COR-L47 (cell line): ENCODE results near the gene PARD3B.

Experiments
- DNase-seq: peaks from one replicate; lab custom pipeline; 2025; lab: John Stamatoyannopoulos, UW

The PARD3B gene

DNA sequence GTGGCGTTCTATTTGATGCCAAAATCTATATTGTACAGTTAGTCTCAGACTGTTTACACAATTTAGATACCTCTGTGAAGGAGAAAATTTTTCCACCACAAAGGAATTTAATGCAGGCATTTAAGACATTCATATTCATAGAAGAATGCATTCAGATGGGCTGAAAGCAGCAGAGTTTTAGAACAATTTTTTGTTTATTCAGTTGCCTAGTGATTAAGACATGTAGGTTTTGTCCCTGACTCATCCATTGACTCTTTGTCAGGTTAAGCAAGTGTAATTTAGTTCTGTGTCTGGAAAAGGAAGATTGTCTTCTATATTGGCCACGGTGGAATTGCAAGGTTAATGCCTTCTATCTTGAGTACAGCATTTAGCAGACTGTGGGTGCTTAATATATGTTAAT, 515.0 kb downstream of the PARD3B start:
- DNase-seq: no peak

DNA sequence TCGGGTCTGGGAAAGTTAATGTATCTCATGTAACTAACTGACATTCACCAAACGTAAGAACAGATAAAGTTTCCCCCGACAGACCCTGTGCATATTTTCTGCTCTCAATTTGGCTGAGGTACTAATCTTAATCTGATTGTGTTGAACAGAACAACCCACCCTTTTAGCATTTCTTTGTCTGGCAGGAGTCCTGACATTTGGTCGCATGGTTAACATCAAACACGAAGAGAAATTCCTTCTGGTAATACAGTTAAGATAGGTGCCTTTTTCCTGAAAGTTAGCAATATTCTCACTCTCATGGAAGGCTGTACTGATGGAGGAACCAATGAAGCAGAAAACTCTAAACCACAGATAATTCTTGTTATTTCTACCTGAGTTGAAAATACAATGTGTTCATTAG, 520.8 kb downstream of the PARD3B start:
- no peak for DNase-seq

DNA sequence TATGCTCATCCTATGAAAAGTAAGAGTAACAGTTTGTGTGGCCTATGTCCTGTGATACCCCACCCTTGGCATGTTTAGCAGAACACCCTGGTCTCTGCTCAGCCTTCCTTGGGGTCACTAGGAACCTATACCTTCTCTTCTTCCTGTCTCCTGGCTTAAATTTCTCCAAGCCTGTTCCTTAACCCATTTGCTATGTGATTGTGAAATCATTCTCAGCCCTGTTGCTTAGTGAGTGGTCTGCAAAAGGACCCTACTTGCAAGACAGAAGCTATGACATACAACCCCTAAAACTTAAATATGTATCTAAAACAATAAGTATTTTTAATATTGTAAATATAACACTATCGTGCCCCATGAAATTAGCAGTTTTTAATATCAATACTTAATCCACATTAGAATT, 524.7 kb downstream of the PARD3B start:
- DNase-seq: no peak

- DNase-seq: no peak
Observed at GRCh38 chr2:205070889-205071288, 525.6 kb downstream of the PARD3B start.

GRCh38 chr2:205073433-205074020, 528.3 kb downstream of the PARD3B start:
- DNase-seq: no peak

- DNase-seq: no peak
Observed at GRCh38 chr2:205076405-205076804, 531.1 kb downstream of the PARD3B start.

- DNase-seq: no peak
Observed at GRCh38 chr2:205077159-205077558, 531.9 kb downstream of the PARD3B start.

DNA sequence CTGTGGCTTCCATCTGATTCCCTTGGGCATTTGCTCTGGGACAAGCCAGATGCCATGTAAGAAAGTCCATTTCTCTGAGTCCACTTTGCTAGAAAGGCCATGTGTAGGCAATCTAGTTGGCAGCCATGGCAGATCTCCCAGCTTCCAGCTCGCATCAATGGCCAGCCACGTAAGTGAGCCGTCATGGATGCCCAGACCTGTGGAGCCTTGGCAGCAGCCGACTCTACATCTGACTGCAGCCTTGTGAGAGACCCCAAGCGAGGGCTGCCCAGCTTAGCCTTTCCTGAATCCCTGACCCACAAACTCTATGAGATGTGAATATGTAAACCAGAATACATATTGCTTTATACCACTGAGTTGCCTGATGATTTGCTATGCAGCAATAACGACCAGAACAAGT, 533.5 kb downstream of the PARD3B start:
- DNase-seq: no peak

- no peak for DNase-seq
Observed at GRCh38 chr2:205079173-205079572, 533.9 kb downstream of the PARD3B start.

- DNase-seq: no peak
Observed at GRCh38 chr2:205086662-205087061, 541.4 kb downstream of the PARD3B start.

DNA sequence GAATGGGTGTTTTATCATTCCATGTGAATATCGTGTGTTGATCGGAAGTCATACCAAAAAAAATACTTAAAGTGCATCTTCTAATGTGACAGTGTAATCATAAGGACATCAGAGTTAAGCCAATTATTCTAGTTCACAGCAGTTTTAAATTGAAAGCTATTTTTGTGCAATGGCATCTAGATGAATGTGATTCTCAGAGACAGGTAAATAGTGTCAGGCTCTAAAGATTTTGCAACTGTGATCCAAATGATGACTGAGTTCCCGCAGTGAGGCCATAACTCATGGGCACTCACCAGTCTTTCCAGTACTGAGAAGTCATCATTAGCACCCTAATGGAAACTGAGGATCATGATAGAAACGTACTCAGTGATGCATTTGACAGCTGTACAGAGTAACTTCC, 542.6 kb downstream of the PARD3B start:
- DNase-seq: no peak

GRCh38 chr2:205089958-205090357, 544.7 kb downstream of the PARD3B start:
- DNase-seq: no peak

GRCh38 chr2:205091411-205091810, 546.1 kb downstream of the PARD3B start:
- DNase-seq: no peak

DNA sequence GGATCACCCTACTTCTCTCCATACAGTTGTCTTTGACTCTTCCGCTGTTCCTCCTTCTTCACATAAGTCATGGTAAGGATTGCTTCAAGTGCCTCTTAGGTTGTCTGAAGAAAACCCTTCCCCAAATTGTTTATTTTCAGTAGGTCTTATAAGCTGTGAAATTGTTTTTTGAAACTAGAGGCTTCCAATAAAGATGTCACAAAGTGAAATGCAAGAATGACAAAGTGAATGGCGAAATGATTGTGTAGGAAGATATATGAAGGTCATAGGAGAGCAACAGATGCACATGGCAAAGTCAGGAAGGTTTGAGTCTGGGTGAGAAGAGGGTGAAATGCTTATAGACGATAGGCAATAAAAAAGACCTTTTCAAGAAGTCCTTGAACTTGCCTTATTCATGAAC, 548.8 kb downstream of the PARD3B start:
- no peak for DNase-seq

DNA sequence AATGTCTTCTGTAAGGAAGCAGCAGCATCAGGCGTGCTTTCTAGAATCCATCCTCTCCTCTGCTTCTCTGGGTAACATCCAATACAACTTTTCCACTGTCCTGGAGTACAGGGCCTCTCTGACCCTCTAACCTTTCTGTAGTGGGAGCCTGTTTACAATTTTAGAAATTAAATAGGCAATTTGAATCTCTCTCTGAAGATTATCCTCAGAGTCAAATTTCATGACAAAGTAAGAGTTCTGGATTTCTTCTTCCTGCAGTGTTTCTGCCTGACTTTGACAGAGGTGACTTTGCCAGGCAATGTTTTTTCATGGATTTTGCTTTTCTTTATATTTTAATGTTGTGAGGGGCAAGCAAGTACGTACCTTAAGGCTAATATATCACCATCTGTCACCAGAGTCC, 558.4 kb downstream of the PARD3B start:
- DNase-seq: no peak

- DNase-seq: no peak
Observed at GRCh38 chr2:205107810-205108209, 562.5 kb downstream of the PARD3B start.

GRCh38 chr2:205115511-205115910, 570.2 kb downstream of the PARD3B start:
- no peak for DNase-seq

DNA sequence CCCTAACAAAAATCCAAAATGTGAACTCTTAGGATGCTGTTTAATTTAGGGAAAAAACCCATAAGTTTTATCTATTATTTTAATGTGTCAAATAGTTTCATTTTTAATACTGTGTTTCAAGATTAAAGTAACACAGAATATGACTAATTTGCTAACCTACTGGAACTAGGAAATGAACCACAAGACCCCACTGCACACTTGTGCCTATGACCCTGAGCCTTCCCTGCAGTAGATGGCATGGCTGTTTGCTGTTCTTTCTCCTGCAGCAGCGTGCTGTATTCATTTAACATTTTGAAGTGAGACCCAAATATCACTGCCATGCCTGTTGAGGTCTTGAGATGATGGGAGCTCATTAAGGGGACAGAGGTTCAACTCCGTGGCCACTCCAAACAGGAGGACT, 571.9 kb downstream of the PARD3B start:
- DNase-seq: no peak

DNA sequence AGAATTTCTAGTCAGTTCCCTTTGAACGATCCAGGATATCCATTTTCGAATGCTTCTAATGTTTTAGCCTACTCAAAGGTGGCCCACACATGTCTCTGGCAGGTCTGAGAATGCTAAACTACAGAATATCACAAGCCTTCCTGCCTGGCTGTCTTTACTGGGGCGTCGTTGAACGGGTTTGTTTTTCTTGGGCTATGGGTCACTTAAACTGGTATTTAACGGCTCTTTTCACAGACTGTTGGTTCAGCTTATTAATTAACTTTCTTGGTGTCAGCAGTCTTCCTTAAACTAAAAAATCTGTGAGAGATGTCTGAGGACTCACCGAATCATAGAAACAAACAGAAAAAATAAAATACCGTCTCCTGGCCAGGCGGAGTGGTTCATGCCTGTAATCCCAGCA, 573.9 kb downstream of the PARD3B start:
- DNase-seq: no peak

- DNase-seq: no peak
Observed at GRCh38 chr2:205128726-205129125, 583.5 kb downstream of the PARD3B start.

- no peak for DNase-seq
Observed at GRCh38 chr2:205129531-205129930, 584.3 kb downstream of the PARD3B start.

DNA sequence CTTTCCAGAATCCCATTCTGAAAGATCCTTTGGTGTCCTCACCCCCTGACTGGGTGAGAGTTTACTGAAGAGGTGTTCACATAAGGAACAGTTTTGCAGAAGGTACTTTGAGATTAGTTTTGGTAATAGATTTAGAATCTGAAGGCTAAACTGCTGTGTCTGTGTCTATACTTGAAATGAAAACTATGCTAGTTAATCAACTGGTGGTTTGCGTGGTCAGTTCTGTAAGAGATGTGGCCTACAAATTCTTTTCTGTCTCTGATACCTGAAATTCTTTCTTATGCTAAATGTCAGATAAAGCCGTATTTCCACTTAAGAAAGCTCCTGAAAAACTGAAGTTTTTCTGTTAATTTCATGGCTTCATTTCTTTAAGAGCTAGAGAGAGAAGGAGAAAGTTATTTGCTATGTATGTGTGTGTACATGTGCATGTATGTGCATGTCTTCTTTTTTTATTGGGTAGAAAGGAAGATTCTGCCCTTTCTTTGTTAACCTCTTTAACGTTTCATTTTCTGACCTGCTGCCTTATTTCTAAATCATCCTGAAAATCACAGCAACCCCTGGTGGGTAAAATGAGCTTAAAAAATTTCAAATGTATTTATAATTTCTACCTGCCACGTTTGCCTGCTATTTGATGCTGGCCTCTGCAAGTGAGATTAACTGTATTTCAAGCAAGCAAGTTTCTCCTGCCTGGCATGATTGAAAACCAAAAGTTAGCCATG, 585.0 kb downstream of the PARD3B start:
- no peak for DNase-seq

GRCh38 chr2:205133544-205133943, 588.3 kb downstream of the PARD3B start:
- DNase-seq: peak; percentile 16

GRCh38 chr2:205138735-205139134, 593.5 kb downstream of the PARD3B start:
- no peak for DNase-seq
